Lung (tissue), 12 donors: ENCODE data around the gene HNRNPM. TPM values are rescaled to one million over a fixed set of nuclear protein-coding genes. Genes with fewer than 3 reads are reported as not detected.

Experiments used
- ATAC-seq: fragments of 200-7000 bp; cut with Tn5 transposase; one replicate; pipeline ENCODE4 v1.9.1; 2020; ENCODE audit warnings: moderate number of reproducible peaks; ENCODE audit not compliant: insufficient read depth, low FRiP score
- DNase-seq, 3 donors: peaks; one replicate each; pipeline ENCODE4 v3.0.0-alpha.2; 2013 to 2017
- H3K27ac ChIP-seq, 2 donors: one replicate each; pipeline ENCODE4 v1.5.1; 2013; ENCODE audit warnings: mild to moderate bottlenecking in 2 of 2, moderate library complexity in 2 of 2, control low read depth in 1 of 2, inconsistent platforms in 1 of 2, low read depth in 1 of 2, low read length in 1 of 2
- H3K27me3 ChIP-seq, 3 donors: one replicate each; pipeline ENCODE4 v1.5.1; 2013; ENCODE audit warnings: low read length in 2 of 3; ENCODE audit not compliant: control insufficient read depth in 3 of 3, insufficient read depth in 3 of 3
- H3K36me3 ChIP-seq, 4 donors: one replicate each; pipeline ENCODE4 v1.5.1; 2013; ENCODE audit warnings: low read length in 4 of 4, mild to moderate bottlenecking in 1 of 4, moderate library complexity in 1 of 4; ENCODE audit not compliant: control insufficient read depth in 4 of 4, insufficient read depth in 4 of 4
- H3K4me1 ChIP-seq, 5 donors: one replicate each; pipeline ENCODE4 v1.5.1; 2013; ENCODE audit warnings: low read length in 5 of 5, mild to moderate bottlenecking in 2 of 5, moderate library complexity in 1 of 5; ENCODE audit not compliant: control insufficient read depth in 5 of 5, insufficient read depth in 5 of 5
- H3K4me3 ChIP-seq: one replicate; pipeline ENCODE4 v1.5.1; 2013; ENCODE audit warnings: mild to moderate bottlenecking, control low read depth, moderate library complexity
- H3K9ac ChIP-seq, 2 donors: one replicate each; pipeline ENCODE4 v1.5.1; 2013; ENCODE audit warnings: low read length in 2 of 2, control low read depth in 1 of 2; ENCODE audit not compliant: insufficient read depth in 1 of 2
- H3K9me3 ChIP-seq, 4 donors: one replicate each; pipeline ENCODE4 v1.5.1; 2013; ENCODE audit warnings: low read length in 3 of 4, mild to moderate bottlenecking in 1 of 4, moderate library complexity in 1 of 4; ENCODE audit not compliant: control insufficient read depth in 4 of 4, insufficient read depth in 3 of 4
- WGBS, 2 donors: extraction: QIAGEN DNeasy Blood & Tissue Kit; methylation state at CpG; one replicate each; pipeline ENCODE4 v1.1.7; 2013; 5-methylcytosine and 5-hydroxymethylcytosine counted together
- polyA plus RNA-seq, 2 donors: library from polyadenylated mRNA; stranded (reverse); fragments of 200-250 nt; gene quantifications; one replicate each; pipeline ENCODE4 v1.2.1, GENCODE V29; 2013
- total RNA-seq, 2 donors: library from RNA; depleted of rRNA in 1 of 2; stranded (reverse); fragments of >200 nt in 1 of 2; gene quantifications; one replicate each; pipeline ENCODE4 v1.2.1, GENCODE V29; 2014 to 2021
- TF ChIP-seq, protein P1 (sequence below): IDR thresholded peaks from 2 replicates; pipeline ENCODE4 v1.5.1; 2012; ENCODE audit warnings: mild to moderate bottlenecking; ENCODE audit errors: control extremely low read depth, extremely low read depth
- donor health status: control.
- donor health status: control.
- donor health status: Bipolar disorder and iron deficiency.
- donor health status: healthy.
- donor health status: DM: yes; HTN: yes; CAD: no.

HNRNPM gene
- total and polyA plus RNA-seq, 4 donors = 53.7 to 243 (median 164) TPM

DNA sequence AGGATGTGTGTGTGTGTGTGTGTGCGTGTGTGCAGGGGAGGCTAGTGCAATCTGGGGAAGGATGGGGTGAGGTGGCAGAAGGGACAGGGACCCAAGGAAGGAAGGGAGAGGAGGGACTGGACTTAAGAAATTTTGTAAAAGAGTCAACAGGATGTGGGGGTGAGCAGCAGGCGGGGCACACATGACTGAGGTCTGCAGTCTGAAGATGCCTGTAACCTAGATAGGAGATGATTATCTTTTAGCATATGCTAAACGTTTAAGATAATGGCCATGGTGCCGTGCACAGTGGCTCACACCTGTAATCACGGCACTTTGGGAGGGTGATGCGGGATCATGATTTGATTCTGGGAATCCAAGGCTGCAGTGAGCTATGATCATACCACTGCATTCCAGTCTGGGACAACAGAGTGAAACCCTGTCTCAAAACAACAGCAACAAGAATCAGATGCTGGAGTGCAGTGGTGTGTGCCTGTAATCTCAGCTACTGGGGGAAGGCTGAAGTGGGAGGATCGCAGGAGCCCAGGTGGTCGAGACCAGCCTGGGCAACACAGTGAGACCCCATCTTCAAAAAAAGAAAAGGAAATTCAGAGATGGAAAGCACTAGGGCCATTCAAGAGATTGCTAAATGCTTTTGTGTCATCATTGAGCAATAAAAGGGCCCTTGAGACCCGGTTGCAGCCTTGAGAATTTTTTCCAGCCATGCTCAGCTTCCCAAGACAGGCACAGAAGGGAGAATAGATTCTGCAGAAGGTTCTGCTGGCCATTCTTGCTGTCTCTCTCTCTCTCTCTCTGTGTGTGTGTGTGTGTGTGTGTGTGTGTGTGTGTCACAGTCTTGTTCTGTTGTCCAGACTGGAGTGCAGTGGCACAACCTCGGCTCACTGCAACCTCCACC lies 73.0 kb downstream of the HNRNPM start:
- DNase-seq (no peak), ATAC-seq (no peak)
- TF ChIP-seq, protein P1, sequence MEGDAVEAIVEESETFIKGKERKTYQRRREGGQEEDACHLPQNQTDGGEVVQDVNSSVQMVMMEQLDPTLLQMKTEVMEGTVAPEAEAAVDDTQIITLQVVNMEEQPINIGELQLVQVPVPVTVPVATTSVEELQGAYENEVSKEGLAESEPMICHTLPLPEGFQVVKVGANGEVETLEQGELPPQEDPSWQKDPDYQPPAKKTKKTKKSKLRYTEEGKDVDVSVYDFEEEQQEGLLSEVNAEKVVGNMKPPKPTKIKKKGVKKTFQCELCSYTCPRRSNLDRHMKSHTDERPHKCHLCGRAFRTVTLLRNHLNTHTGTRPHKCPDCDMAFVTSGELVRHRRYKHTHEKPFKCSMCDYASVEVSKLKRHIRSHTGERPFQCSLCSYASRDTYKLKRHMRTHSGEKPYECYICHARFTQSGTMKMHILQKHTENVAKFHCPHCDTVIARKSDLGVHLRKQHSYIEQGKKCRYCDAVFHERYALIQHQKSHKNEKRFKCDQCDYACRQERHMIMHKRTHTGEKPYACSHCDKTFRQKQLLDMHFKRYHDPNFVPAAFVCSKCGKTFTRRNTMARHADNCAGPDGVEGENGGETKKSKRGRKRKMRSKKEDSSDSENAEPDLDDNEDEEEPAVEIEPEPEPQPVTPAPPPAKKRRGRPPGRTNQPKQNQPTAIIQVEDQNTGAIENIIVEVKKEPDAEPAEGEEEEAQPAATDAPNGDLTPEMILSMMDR = no peak
- H3K36me3 ChIP-seq = peaks cover 0 to 1% (median 0%) of the 10 kb centered on the region in 4 donors
- 16 to 40% methylated on average over 9 to 10 of the region's 10 CpGs for WGBS, 2 donors
- H3K9me3 ChIP-seq = no peaks in the 10 kb centered on the region
- peaks cover 4 to 8% (median 6%) of the 10 kb centered on the region in 5 donors for H3K4me1 ChIP-seq
- no peaks in the 10 kb centered on the region for H3K27me3 ChIP-seq
- H3K27ac ChIP-seq = peak overlapping the region in 1 of 2 donors; percentile 78
- H3K9ac ChIP-seq = no peak overlapping the region
- H3K4me3 ChIP-seq = no peak overlapping the region

GRCh38 chr19:8518536-8518935 lies 73.8 kb downstream of the HNRNPM start:
- 84 to 87% methylated on average over 11 of the region's 11 CpGs for WGBS, 2 donors
- DNase-seq (no peak), ATAC-seq (no peak)
- H3K27me3 ChIP-seq = no peaks in the 10 kb centered on the region
- no peak overlapping the region for H3K27ac ChIP-seq
- TF ChIP-seq, protein P1 = no peak
- peaks cover 0 to 1% (median 0%) of the 10 kb centered on the region in 4 donors for H3K36me3 ChIP-seq
- no peaks in the 10 kb centered on the region for H3K9me3 ChIP-seq
- H3K4me3 ChIP-seq = no peak overlapping the region
- H3K4me1 ChIP-seq = peaks cover 0 to 2% (median 0%) of the 10 kb centered on the region in 5 donors
- no peak overlapping the region for H3K9ac ChIP-seq

GRCh38 chr19:8519388-8519787 lies 74.6 kb downstream of the HNRNPM start:
- Histone ChIP-seq H3K4me1 (peaks cover 0 to 2% (median 0%) of the 10 kb centered on the region in 5 donors), H3K36me3 (peaks cover 0 to 1% (median 0%) of the 10 kb centered on the region in 4 donors), H3K4me3 (no peak overlapping the region), H3K9me3 (no peaks in the 10 kb centered on the region), H3K27ac (no peak overlapping the region), H3K9ac (no peak overlapping the region), H3K27me3 (no peaks in the 10 kb centered on the region)
- ATAC-seq = no peak
- no peak for DNase-seq
- 95 to 97% methylated on average over 6 of the region's 6 CpGs for WGBS, 2 donors
- TF ChIP-seq, protein P1 = no peak
